Memory B cell (primary cell): ENCODE results near the gene DPEP2.
"Not testable (repeated sequence)": the region's sequence is repeated elsewhere in the genome, so short reads cannot be mapped to it uniquely, and the experiment has no call there.

Source experiments
- ATAC-seq: fragments of 150-1000 bp; cut with Tn5 transposase; 2 replicates; pipeline ENCODE4 v1.10.0; 2021; ENCODE audit warnings: low read depth, mild to moderate bottlenecking, moderate library complexity
- DNase-seq, 2 donors: peaks; one replicate each; pipeline ENCODE4 v3.0.0; 2022; ENCODE audit warnings: low spot score in 2 of 2
- H3K27ac Mint-ChIP-seq: one replicate; pipeline ENCODE4 v1.8.0; 2022; ENCODE audit warnings: mild to moderate bottlenecking, moderate library complexity, mixed read lengths
- H3K27me3 Mint-ChIP-seq: one replicate; pipeline ENCODE4 v1.8.0; 2022; ENCODE audit warnings: mixed read lengths
- H3K36me3 Mint-ChIP-seq: one replicate; pipeline ENCODE4 v1.8.0; 2022; ENCODE audit warnings: mild to moderate bottlenecking, mixed read lengths
- H3K4me1 Mint-ChIP-seq: one replicate; pipeline ENCODE4 v1.8.0; 2022; ENCODE audit warnings: mixed read lengths
- H3K4me3 Mint-ChIP-seq: one replicate; pipeline ENCODE4 v1.8.0; 2022; ENCODE audit warnings: mild to moderate bottlenecking, moderate library complexity, mixed read lengths
- H3K9me3 Mint-ChIP-seq: one replicate; pipeline ENCODE4 v1.8.0; 2022; ENCODE audit warnings: mixed read lengths

DPEP2 gene

DNA sequence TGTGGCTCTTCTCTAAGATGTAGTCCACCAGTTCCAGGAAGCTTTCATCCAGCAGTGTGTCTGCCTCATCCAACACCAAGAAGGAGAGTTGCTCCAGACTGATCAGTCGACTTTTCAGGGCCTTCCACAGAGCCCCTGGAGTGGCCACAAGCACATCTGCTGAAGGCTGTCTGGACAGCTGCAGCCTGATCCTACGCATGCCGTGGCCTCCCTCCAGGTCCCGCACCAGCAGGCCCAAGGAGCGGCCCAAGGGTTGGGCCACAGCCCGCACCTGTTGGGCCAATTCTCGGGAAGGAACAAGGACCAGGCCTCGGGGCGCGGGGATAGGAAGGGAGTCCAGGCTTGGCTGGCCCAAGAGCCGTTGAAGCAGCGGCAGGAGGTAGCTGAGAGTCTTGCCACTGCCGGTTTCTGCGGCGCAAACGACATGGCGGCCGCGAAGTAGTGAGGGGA, 23.0 kb upstream of the DPEP2 start:
- peak overlapping the region; percentile 90 for H3K27ac Mint-ChIP-seq
- no peaks in the 10 kb centered on the region for H3K27me3 Mint-ChIP-seq
- peak in 1 of 2 donors; percentile 15 for DNase-seq
- no peak for ATAC-seq
- peaks cover 4% of the 10 kb centered on the region for H3K36me3 Mint-ChIP-seq
- peaks cover 11% of the 10 kb centered on the region for H3K4me1 Mint-ChIP-seq
- no peaks in the 10 kb centered on the region for H3K9me3 Mint-ChIP-seq
- peak overlapping the region; percentile 91 for H3K4me3 Mint-ChIP-seq

GRCh38 chr16:68021490-68021889, 22.2 kb upstream of the DPEP2 start:
- no peak for ATAC-seq
- H3K4me3 Mint-ChIP-seq = peak overlapping the region; percentile 91
- peaks cover 11% of the 10 kb centered on the region for H3K4me1 Mint-ChIP-seq
- no peak overlapping the region for H3K27ac Mint-ChIP-seq
- no peaks in the 10 kb centered on the region for H3K9me3 Mint-ChIP-seq
- no peak for DNase-seq
- no peaks in the 10 kb centered on the region for H3K27me3 Mint-ChIP-seq
- peaks cover 4% of the 10 kb centered on the region for H3K36me3 Mint-ChIP-seq

- H3K9me3 Mint-ChIP-seq = no peaks in the 10 kb centered on the region
- H3K27ac Mint-ChIP-seq = no peak overlapping the region
- no peak for ATAC-seq
- H3K4me1 Mint-ChIP-seq = peaks cover 12% of the 10 kb centered on the region
- no peak for DNase-seq
- no peaks in the 10 kb centered on the region for H3K27me3 Mint-ChIP-seq
- H3K36me3 Mint-ChIP-seq = peaks cover 4% of the 10 kb centered on the region
- no peak overlapping the region for H3K4me3 Mint-ChIP-seq
These were observed 19.9 kb upstream of the DPEP2 start for GRCh38 chr16:68019167-68019680.

- peaks cover 9% of the 10 kb centered on the region for H3K4me1 Mint-ChIP-seq
- H3K27me3 Mint-ChIP-seq = no peaks in the 10 kb centered on the region
- ATAC-seq (no peak), DNase-seq (no peak)
- no peaks in the 10 kb centered on the region for H3K36me3 Mint-ChIP-seq
- H3K9me3 Mint-ChIP-seq = no peaks in the 10 kb centered on the region
- H3K4me3 Mint-ChIP-seq = no peak within 1 kb of the TSS
- H3K27ac Mint-ChIP-seq = no peak within 1 kb of the TSS
These were observed 16.4 kb upstream of the DPEP2 start, which contains the start of gene DPEP2NB for GRCh38 chr16:68015681-68016080. Gene DPEP2NB (minus strand): TSS chr16:68015911. CDS start chr16:68015770, 141 bp downstream.

GRCh38 chr16:68013440-68013839, 14.2 kb upstream of the DPEP2 start:
- ATAC-seq (peak; percentile 37), DNase-seq (no peak)
- Mint-ChIP-seq H3K36me3 (no peaks in the 10 kb centered on the region), H3K9me3 (no peaks in the 10 kb centered on the region), H3K27me3 (no peaks in the 10 kb centered on the region), H3K27ac (no peak overlapping the region), H3K4me1 (peaks cover 15% of the 10 kb centered on the region), H3K4me3 (no peak overlapping the region)

DNA sequence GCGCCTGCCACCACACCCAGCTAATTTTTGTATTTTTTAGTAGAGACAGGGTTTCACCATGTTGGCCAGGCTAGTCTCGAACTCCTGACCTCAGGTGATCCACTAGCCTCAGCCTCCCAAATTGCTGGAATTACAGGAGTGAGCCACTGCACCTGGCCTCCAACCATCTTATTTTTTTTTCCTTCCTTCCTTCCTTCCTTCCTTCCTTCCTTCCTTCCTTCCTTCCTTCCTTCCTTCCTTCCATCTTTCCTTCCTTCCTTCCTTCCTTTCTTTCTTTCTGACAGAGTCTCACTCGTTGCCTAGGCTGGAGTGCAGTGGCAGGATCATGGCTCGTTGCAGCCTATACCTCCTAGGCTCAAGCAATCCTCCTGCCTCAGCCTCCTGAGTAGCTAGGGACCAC, 10.6 kb upstream of the DPEP2 start:
- H3K27ac Mint-ChIP-seq = peak overlapping the region; percentile 36
- not testable (repeated sequence) for H3K4me3 Mint-ChIP-seq, ATAC-seq, H3K9me3 Mint-ChIP-seq, H3K36me3 Mint-ChIP-seq, DNase-seq, H3K27me3 Mint-ChIP-seq
- H3K4me1 Mint-ChIP-seq = peaks cover 28% of the 10 kb centered on the region

- Mint-ChIP-seq H3K4me1 (peaks cover 28% of the 10 kb centered on the region), H3K27me3 (no peaks in the 10 kb centered on the region), H3K9me3 (no peaks in the 10 kb centered on the region), H3K27ac (peak overlapping the region; percentile 39), H3K4me3 (no peak overlapping the region), H3K36me3 (peaks cover 1% of the 10 kb centered on the region)
- DNase-seq = no peak
- no peak for ATAC-seq
These were observed 10.0 kb upstream of the DPEP2 start for GRCh38 chr16:68009157-68009735.

- ATAC-seq = peak; percentile 98
- H3K27ac Mint-ChIP-seq = peak overlapping the region; percentile 91
- peaks cover 25% of the 10 kb centered on the region for H3K4me1 Mint-ChIP-seq
- H3K27me3 Mint-ChIP-seq = no peaks in the 10 kb centered on the region
- H3K36me3 Mint-ChIP-seq = peaks cover 1% of the 10 kb centered on the region
- peak overlapping the region; percentile 56 for H3K4me3 Mint-ChIP-seq
- peak; percentile 32 to 49 for DNase-seq
- no peaks in the 10 kb centered on the region for H3K9me3 Mint-ChIP-seq
These were observed 6.6 kb upstream of the DPEP2 start for GRCh38 chr16:68005786-68006286.

- DNase-seq (no peak), ATAC-seq (no peak)
- Mint-ChIP-seq H3K4me1 (peaks cover 28% of the 10 kb centered on the region), H3K27ac (peak overlapping the region; percentile 91), H3K36me3 (peaks cover 1% of the 10 kb centered on the region), H3K9me3 (no peaks in the 10 kb centered on the region), H3K27me3 (no peaks in the 10 kb centered on the region), H3K4me3 (no peak overlapping the region)
These were observed 5.9 kb upstream of the DPEP2 start for GRCh38 chr16:68005211-68005610.

GRCh38 chr16:68003031-68003430, 3.7 kb upstream of the DPEP2 start:
- Mint-ChIP-seq H3K27ac (peak overlapping the region; percentile 45), H3K9me3 (no peaks in the 10 kb centered on the region), H3K36me3 (no peaks in the 10 kb centered on the region), H3K27me3 (no peaks in the 10 kb centered on the region), H3K4me1 (peaks cover 35% of the 10 kb centered on the region), H3K4me3 (no peak overlapping the region)
- ATAC-seq = no peak
- no peak for DNase-seq

- Mint-ChIP-seq H3K4me3 (peak overlapping the region; percentile 86), H3K27ac (peak overlapping the region; percentile 87), H3K4me1 (peaks cover 34% of the 10 kb centered on the region), H3K27me3 (no peaks in the 10 kb centered on the region), H3K36me3 (peaks cover 4% of the 10 kb centered on the region), H3K9me3 (no peaks in the 10 kb centered on the region)
- DNase-seq = no peak
- no peak for ATAC-seq
These were observed 1.2 kb upstream of the DPEP2 start for GRCh38 chr16:68000450-68000849.

DNA sequence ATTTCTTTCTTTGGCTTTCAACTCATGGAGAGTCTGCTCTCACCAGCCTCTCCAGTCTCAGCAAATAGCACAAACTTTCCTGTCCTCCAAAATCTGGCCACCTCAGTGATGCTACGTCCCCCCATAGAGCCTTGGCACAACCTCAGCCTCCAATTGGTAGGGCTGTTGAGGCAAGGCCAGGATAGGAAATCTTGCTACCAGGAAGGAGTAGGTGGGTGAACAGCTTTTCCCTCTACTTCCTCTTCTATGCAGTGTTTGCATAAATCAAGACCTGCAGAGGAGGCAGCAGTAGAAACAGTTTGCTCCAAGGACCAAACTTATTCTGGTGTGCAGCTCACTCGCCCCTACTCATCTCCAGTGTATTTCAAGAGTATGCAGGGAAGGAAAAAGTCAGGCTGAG, 701 bp upstream of the DPEP2 start:
- Mint-ChIP-seq H3K36me3 (peaks cover 4% of the 10 kb centered on the region), H3K27ac (peak overlapping the region; percentile 87), H3K9me3 (no peaks in the 10 kb centered on the region), H3K4me3 (peak overlapping the region; percentile 86), H3K4me1 (peaks cover 37% of the 10 kb centered on the region), H3K27me3 (no peaks in the 10 kb centered on the region)
- peak; percentile 48 for ATAC-seq
- DNase-seq = no peak

- ATAC-seq, H3K36me3 Mint-ChIP-seq, H3K27me3 Mint-ChIP-seq, H3K9me3 Mint-ChIP-seq, DNase-seq: not testable (repeated sequence)
- peak overlapping the region; percentile 87 for H3K27ac Mint-ChIP-seq
- peak overlapping the region; percentile 86 for H3K4me3 Mint-ChIP-seq
- peaks cover 43% of the 10 kb centered on the region for H3K4me1 Mint-ChIP-seq
These were observed 979 bp downstream of the DPEP2 start for GRCh38 chr16:67998231-67998778.

DNA sequence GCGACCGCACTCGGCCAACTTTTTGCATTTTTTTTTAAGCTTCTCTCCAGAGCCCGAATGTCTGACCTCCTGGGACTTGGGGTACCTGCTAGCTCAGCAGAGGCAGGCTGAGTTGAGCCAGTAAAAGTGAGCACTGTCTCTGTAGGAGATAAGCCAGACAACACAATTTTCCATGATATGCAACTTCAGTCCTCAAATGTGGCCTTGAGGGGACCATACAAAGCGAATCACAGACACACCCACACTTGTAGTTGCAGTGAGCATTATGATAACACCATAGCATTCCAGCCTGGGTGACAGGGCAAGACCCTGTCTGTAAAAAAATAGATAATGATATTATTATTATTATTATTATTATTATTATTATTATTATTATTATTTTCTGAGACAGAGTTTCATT, 2.6 kb downstream of the DPEP2 start:
- Mint-ChIP-seq H3K4me3 (peak overlapping the region; percentile 17), H3K36me3 (peaks cover 4% of the 10 kb centered on the region), H3K27me3 (no peaks in the 10 kb centered on the region), H3K4me1 (peaks cover 49% of the 10 kb centered on the region), H3K27ac (peak overlapping the region; percentile 85), H3K9me3 (no peaks in the 10 kb centered on the region)
- ATAC-seq (no peak), DNase-seq (no peak)
